Breast epithelium (tissue), 3 donors: ENCODE measurements around the gene POLR2M.

Experiments
- CTCF ChIP-seq, 3 donors: fragments of 450-650 bp; IDR thresholded peaks; one replicate each; pipeline ENCODE4 v1.5.1; 2016 to 2017; ENCODE audit warnings: antibody characterized with exemption in 3 of 3, mild to moderate bottlenecking in 3 of 3, moderate library complexity in 3 of 3
- POLR2AphosphoS5 ChIP-seq, 3 donors: sonication (generic); formaldehyde crosslinking; IDR thresholded peaks; one replicate each; pipeline ENCODE4 v1.6.1; 2017; ENCODE audit warnings: antibody characterized with exemption in 3 of 3

DNA sequence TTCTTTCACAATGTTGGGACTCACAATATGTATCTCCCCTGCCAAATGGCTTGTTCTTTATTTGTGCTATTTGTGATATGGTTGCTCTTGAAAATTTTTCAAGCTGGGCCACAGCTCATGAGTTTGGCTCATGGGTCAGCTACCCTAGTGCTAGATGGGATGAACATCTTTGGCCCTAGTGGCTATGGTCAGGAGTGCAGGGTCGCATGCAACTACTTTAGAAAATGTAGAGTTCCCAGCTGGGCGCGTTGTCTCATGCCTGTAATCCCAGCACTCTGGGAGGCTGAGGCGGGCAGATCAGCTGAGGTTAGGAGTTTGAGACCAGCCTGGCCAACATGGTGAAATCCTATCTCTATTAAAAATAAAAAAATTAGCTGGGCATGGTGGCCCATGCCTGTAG lies 55.8 kb downstream of the POLR2M start:
- TF ChIP-seq CTCF (IDR thresholded peaks at IDR 0.05) = no peak
- TF ChIP-seq POLR2AphosphoS5 (IDR thresholded peaks at IDR 0.05) = no peak
